Measurements from ENCODE around the gene RREB1.

DNA sequence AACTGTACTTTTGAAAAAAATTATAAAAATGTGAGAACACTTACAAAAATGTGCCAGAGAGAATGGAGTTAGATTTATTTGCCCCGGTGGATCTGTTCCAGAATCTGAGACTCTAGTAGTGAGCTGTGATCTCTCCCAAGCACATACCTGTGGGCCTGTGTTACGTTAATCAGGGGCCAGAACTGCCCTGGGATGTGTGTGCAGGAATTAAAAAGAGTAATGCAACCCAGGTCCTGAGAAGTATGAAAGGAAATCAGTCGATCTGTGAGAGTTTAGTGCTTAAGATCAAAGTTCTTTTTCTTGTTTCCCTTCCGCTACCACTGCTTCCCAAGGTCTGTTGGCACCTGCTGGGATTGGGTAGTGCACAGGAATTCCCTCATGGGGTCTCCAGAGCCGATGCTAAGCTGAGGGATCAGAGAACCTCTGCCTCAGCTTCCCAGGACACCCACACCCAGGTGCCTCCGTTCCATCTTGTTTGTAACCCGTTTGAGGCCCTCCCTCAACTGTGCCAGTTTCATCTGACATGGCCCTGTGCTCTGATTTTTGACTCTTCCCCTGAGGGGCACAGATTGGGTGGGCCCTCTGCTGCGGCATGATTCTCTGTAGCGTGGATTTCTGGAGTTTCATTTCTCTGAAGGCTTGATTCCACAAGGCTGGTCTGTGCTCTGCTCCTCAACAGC, 87.7 kb downstream of the RREB1 start:
- TF ChIP-seq, protein P1, sequence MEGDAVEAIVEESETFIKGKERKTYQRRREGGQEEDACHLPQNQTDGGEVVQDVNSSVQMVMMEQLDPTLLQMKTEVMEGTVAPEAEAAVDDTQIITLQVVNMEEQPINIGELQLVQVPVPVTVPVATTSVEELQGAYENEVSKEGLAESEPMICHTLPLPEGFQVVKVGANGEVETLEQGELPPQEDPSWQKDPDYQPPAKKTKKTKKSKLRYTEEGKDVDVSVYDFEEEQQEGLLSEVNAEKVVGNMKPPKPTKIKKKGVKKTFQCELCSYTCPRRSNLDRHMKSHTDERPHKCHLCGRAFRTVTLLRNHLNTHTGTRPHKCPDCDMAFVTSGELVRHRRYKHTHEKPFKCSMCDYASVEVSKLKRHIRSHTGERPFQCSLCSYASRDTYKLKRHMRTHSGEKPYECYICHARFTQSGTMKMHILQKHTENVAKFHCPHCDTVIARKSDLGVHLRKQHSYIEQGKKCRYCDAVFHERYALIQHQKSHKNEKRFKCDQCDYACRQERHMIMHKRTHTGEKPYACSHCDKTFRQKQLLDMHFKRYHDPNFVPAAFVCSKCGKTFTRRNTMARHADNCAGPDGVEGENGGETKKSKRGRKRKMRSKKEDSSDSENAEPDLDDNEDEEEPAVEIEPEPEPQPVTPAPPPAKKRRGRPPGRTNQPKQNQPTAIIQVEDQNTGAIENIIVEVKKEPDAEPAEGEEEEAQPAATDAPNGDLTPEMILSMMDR (IDR thresholded peaks at IDR 0.05; ENCODE audit: insufficient read depth, low read length) = no peak
- no peak for TF ChIP-seq GABPA (IDR thresholded peaks at IDR 0.05; ENCODE audit: low read depth)
